Ovary (tissue), 9 donors: Measurements from ENCODE around the gene RNF223. TPM values are rescaled to one million over a fixed set of nuclear protein-coding genes. Genes with fewer than 3 reads are reported as not detected.

Source experiments
- DNase-seq, 5 donors: peaks; one replicate each; pipeline ENCODE4 v3.0.0-alpha.2; 2019 to 2020
- H3K27ac ChIP-seq, 2 donors: fragments of 200-600 bp; one replicate each; pipeline versions ENCODE4 v1.5.1 to v1.8.0; 2019 to 2022
- H3K27me3 ChIP-seq: fragments of 200-600 bp; one replicate; pipeline ENCODE4 v1.8.0; 2022
- H3K36me3 ChIP-seq: fragments of 200-600 bp; sonication (generic); one replicate; pipeline ENCODE4 v1.5.1; 2019
- H3K4me1 ChIP-seq: one replicate; pipeline ENCODE4 v1.8.1; 2013; ENCODE audit warnings: mild to moderate bottlenecking, moderate library complexity; ENCODE audit not compliant: insufficient read depth
- H3K4me3 ChIP-seq: fragments of 200-600 bp; sonication (generic); one replicate; pipeline ENCODE4 v1.5.1; 2017
- H3K9me3 ChIP-seq, 2 donors: fragments of 200-600 bp in 1 of 2; sonication (generic) in 1 of 2; one replicate each; pipeline versions ENCODE4 v1.5.1 to v1.8.1; 2013 to 2019; ENCODE audit warnings: mild to moderate bottlenecking in 1 of 2, moderate library complexity in 1 of 2
- EP300 ChIP-seq: sonication (generic); formaldehyde crosslinking; IDR thresholded peaks from one replicate; pipeline ENCODE4 v1.6.1; 2017; ENCODE audit warnings: antibody characterized with exemption
- POLR2A ChIP-seq: fragments of 450-650 bp; IDR thresholded peaks from one replicate; pipeline ENCODE4 v1.6.1; 2017; ENCODE audit warnings: antibody characterized with exemption, mild to moderate bottlenecking, moderate library complexity
- WGBS, 3 donors: extraction: QIAGEN DNeasy Blood & Tissue Kit in 1 of 3; methylation state at CpG; one replicate each; pipeline versions ENCODE4 v1.1.5 to v1.1.7; 2013 to 2017; 5-methylcytosine and 5-hydroxymethylcytosine counted together
- intact Hi-C, 4 donors: fragments of 100-400 bp; cut with DNase I; formaldehyde crosslinking; loops; one replicate each; pipeline versions ENCODE4 v1.11.0 to v1.15.1; 2022 to 2023
- polyA plus RNA-seq, 2 donors: library from polyadenylated mRNA; stranded (reverse); fragments of 200-250 nt in 1 of 2; fragments of 350-450 nt in 1 of 2; fragmentation: Illumina TruSeq in 1 of 2; extraction: RNeasy Lipid Tissue Mini Kit (QIAGEN cat#74804) in 1 of 2; gene quantifications; one replicate each; pipeline ENCODE4 v1.2.3, GENCODE V29; 2013 to 2014
- total RNA-seq, 7 donors: library from RNA; depleted of rRNA in 2 of 7; stranded (reverse); fragments of >200 nt in 2 of 7; fragmentation: NEBNext Ultra II Directional in 3 of 7; extraction: Animal tissue kit (Norgen Biotek cat#: 25700) in 3 of 7; gene quantifications; one replicate each; pipeline versions ENCODE4 v1.1.0 to v1.2.4, GENCODE V29; 2016 to 2023
- TF ChIP-seq, protein P1 (sequence below), 3 donors: fragments of 450-650 bp in 2 of 3; fragments of 200-600 bp in 1 of 3; IDR thresholded peaks; one replicate each; pipeline versions ENCODE4 v1.5.1 to v1.8.0; 2016 to 2022; ENCODE audit warnings: antibody characterized with exemption in 3 of 3, mild to moderate bottlenecking in 1 of 3
- donor health status: DM: no; HTN: no; CAD: no; lungs with moderate emphysema.
- donor health status: DM: no; HTN: no; CAD: no.
- donor health status: Bipolar disorder and iron deficiency.
- donor health status: DM: yes; HTN: yes; CAD: no.
- donor health status: DM: no; HTN: no; CAD: no.
- donor health status: DM: yes; HTN: yes; CAD: no.

The RNF223 gene
- total and polyA plus RNA-seq, 9 donors, result 0.36 to 0.92 TPM; not detected in 7

- Histone ChIP-seq H3K4me3 (no peak overlapping the region), H3K36me3 (no peaks in the 10 kb centered on the region), H3K4me1 (no peaks in the 10 kb centered on the region), H3K27ac (no peak overlapping the region), H3K9me3 (no peaks in the 10 kb centered on the region), H3K27me3 (no peaks in the 10 kb centered on the region)
- TF ChIP-seq, protein P1, sequence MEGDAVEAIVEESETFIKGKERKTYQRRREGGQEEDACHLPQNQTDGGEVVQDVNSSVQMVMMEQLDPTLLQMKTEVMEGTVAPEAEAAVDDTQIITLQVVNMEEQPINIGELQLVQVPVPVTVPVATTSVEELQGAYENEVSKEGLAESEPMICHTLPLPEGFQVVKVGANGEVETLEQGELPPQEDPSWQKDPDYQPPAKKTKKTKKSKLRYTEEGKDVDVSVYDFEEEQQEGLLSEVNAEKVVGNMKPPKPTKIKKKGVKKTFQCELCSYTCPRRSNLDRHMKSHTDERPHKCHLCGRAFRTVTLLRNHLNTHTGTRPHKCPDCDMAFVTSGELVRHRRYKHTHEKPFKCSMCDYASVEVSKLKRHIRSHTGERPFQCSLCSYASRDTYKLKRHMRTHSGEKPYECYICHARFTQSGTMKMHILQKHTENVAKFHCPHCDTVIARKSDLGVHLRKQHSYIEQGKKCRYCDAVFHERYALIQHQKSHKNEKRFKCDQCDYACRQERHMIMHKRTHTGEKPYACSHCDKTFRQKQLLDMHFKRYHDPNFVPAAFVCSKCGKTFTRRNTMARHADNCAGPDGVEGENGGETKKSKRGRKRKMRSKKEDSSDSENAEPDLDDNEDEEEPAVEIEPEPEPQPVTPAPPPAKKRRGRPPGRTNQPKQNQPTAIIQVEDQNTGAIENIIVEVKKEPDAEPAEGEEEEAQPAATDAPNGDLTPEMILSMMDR (IDR thresholded peaks at IDR 0.05), result no peak
- TF ChIP-seq EP300 (no peak), POLR2A (no peak)
- WGBS, 3 donors, result 90 to 92% (median 92%) methylated on average over 38 to 46 of the region's 46 CpGs
- peak in 3 of 5 donors; percentile 15 to 32 (median 17) for DNase-seq
- intact Hi-C loops, result no loop called here
Observed at GRCh38 chr1:1088801-1089680, 14.9 kb upstream of the RNF223 start.

DNA sequence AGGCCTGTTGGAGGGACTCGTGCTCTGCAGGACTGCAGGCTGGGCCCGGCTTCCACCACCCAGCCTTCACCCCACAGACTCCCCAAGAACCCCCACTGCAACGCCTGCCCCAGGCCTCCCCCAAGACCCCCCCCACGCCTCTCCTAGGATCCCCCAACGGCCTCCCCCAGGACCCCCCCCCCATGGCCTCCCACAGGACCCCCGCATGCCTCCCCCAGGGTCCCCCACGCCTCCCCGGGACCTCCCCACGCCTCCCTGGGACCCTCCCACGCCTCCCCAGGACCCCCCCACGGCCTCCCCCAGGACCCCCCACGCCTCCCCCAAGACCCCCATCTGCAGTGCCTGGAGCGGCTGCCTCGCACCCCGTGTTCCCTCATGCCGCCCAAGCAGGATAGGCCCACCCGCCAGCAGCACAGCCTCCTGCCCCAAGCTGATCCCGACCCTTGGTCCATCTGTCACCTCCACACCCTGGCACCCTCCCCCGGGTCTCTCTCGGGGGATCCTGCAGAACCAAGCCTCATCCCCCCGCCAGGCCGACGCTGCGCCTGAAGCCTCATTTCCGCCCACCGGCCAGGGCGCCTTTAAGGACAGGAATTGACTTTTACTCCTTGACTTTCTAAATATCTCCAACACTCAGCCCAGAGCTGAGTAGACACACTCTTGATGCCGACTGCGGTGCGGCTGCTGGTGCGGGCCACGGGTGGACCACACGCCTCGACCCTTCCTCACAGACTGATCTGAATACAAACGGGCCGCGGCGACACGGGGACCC, 14.1 kb upstream of the RNF223 start:
- peak in 2 of 5 donors; percentile 13 to 28 for DNase-seq
- no peaks in the 10 kb centered on the region for H3K27me3 ChIP-seq
- intact Hi-C loops, result no loop called here
- 78 to 82% (median 82%) methylated on average over 28 to 39 of the region's 39 CpGs for WGBS, 3 donors
- H3K9me3 ChIP-seq, result no peaks in the 10 kb centered on the region
- TF ChIP-seq EP300, result no peak
- no peak for TF ChIP-seq POLR2A
- TF ChIP-seq, protein P1 (IDR thresholded peaks at IDR 0.05), result no peak
- H3K36me3 ChIP-seq, result no peaks in the 10 kb centered on the region
- H3K4me1 ChIP-seq, result no peaks in the 10 kb centered on the region
- no peak overlapping the region for H3K4me3 ChIP-seq
- no peak overlapping the region for H3K27ac ChIP-seq

DNA sequence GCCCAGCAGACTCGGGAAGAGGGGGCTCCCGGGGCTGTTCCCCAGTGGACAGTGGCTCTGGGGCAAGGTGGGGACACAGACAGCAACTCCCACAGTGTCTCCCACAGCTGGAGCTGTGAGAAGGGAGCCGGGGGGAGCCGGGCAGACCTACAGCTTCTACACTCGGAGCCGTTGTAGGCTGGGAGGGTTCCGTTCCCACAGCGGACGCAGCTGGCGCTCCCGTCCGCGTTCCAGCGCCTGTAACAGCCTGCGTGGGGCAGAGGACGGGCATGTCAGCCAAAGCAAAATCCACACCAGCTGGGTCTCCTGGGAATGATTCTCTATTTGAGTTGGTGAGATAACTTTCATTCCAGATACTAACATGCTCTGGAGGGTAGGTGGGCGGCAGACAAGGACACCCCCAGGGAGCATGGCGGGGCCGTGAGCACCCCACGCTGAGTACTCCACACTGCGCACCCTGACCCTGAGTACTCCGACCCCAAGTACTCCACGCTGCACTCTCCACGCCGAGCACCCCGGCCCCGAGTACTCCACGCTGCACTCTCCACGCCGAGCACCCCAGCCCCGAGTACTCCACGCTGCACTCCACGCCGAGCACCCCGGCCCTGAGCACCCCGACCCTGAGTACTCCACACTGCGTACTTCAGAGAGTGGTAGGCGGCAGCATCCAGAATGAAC, 13.4 kb upstream of the RNF223 start:
- H3K36me3 ChIP-seq, result no peaks in the 10 kb centered on the region
- WGBS, 3 donors, result 88 to 90% (median 88%) methylated on average over 38 of the region's 38 CpGs
- no peaks in the 10 kb centered on the region for H3K4me1 ChIP-seq
- TF ChIP-seq POLR2A, result no peak
- no peak for TF ChIP-seq EP300
- TF ChIP-seq, protein P1 (IDR thresholded peaks at IDR 0.05), result no peak
- intact Hi-C loops, result no loop called here
- H3K4me3 ChIP-seq, result no peak overlapping the region
- no peaks in the 10 kb centered on the region for H3K27me3 ChIP-seq
- H3K27ac ChIP-seq, result no peak overlapping the region
- peak in 2 of 5 donors; percentile 10 to 22 for DNase-seq
- no peaks in the 10 kb centered on the region for H3K9me3 ChIP-seq

- TF ChIP-seq, protein P1 (IDR thresholded peaks at IDR 0.05), result no peak
- no peak for TF ChIP-seq EP300
- no peak for TF ChIP-seq POLR2A
- H3K27ac ChIP-seq, result no peak overlapping the region
- H3K4me1 ChIP-seq, result no peaks in the 10 kb centered on the region
- no peak overlapping the region for H3K4me3 ChIP-seq
- peak in 3 of 5 donors; percentile 6 to 26 (median 9) for DNase-seq
- H3K27me3 ChIP-seq, result no peaks in the 10 kb centered on the region
- intact Hi-C loops, result no loop called here
- WGBS, 3 donors, result 90 to 93% (median 92%) methylated on average over 17 of the region's 17 CpGs
- no peaks in the 10 kb centered on the region for H3K36me3 ChIP-seq
- no peaks in the 10 kb centered on the region for H3K9me3 ChIP-seq
Observed at GRCh38 chr1:1086911-1087341, 12.8 kb upstream of the RNF223 start.
